ENCODE data around the gene SLC25A5. TPM values are rescaled to one million over a fixed set of nuclear protein-coding genes. Genes with fewer than 3 reads are reported as not detected.
A peak's percentile ranks its signal among the peaks of the same experiment; 100 is the strongest.

SLC25A5 gene
- total RNA-seq, result 100 to 1,000 TPM in 1 of 2 donors, 10 to 100 TPM in 1; 92.9 to 235 TPM

DNA sequence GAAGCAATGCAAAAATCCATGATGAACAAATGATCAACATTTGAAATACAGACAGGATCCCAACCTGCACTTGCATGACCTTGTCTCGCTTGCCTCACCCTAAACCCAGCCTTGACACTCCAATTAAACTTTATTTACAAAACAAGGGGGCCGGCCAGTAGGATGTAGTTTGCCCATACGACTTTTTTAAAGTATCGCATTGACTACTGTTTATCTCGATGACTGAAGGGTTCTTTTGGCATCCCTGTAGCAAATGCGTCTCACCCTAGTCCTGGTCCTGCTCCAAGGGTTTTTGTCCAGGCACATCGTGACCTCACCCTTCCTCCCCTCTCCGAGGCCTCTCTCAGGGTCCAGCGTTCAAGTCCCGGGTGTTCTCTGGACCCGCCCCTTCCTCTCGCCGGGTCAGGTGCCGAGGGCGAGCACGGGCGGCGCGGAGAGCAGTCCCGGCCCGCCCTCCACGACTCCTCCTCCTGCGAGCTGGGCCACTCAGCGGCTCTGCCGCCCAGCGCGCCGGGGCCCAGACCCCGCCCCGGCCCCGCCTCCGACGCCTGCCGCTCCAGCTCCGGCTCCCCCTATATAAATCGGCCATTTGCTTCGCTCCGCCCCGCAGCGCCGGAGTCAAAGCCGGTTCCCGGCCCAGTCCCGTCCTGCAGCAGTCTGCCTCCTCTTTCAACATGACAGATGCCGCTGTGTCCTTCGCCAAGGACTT is at the start of gene SLC25A5:
TSS of gene SLC25A5 (plus strand) at position 603 of the 709 bp plus-strand sequence. CDS start at position 675, 72 bp downstream.
- WGBS, 2 donors, result 1 to 7% methylated on average over 2 to 22 of the region's 46 CpGs
- peak; percentile 89 for ATAC-seq

GRCh38 chrX:119419146-119419545 is 49.1 kb upstream of the SLC25A5 start:
- no peaks in the 10 kb centered on the region for H3K27me3 ChIP-seq
- 32 to 48% methylated on average over 3 to 4 of the region's 4 CpGs for WGBS, 2 donors
- no peak for TF ChIP-seq POLR2A (IDR thresholded peaks at IDR 0.05)
- TF ChIP-seq, protein P1, sequence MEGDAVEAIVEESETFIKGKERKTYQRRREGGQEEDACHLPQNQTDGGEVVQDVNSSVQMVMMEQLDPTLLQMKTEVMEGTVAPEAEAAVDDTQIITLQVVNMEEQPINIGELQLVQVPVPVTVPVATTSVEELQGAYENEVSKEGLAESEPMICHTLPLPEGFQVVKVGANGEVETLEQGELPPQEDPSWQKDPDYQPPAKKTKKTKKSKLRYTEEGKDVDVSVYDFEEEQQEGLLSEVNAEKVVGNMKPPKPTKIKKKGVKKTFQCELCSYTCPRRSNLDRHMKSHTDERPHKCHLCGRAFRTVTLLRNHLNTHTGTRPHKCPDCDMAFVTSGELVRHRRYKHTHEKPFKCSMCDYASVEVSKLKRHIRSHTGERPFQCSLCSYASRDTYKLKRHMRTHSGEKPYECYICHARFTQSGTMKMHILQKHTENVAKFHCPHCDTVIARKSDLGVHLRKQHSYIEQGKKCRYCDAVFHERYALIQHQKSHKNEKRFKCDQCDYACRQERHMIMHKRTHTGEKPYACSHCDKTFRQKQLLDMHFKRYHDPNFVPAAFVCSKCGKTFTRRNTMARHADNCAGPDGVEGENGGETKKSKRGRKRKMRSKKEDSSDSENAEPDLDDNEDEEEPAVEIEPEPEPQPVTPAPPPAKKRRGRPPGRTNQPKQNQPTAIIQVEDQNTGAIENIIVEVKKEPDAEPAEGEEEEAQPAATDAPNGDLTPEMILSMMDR (IDR thresholded peaks at IDR 0.05), result no peak
- peak in 2 of 4 donors; percentile 19 to 36 for DNase-seq
- no peak overlapping the region for H3K27ac ChIP-seq
- no peaks in the 10 kb centered on the region for H3K36me3 ChIP-seq (replicated peaks in 1 of 2; ENCODE audit: insufficient read depth in 1 of 2, low read depth in 2 of 2)
- peaks cover 7% of the 10 kb centered on the region for H3K4me1 ChIP-seq
- H3K4me3 ChIP-seq, result no peak overlapping the region
- no peak for ATAC-seq
- H3K9me3 ChIP-seq, result no peaks in the 10 kb centered on the region
- intact Hi-C loops (cut with DNase I), result no loop called here

More for the DNA sequence above, at the start of gene SLC25A5:
- intact Hi-C loops (cut with DNase I), result no loop called here
- peak; percentile 82 to 88 (median 88) for DNase-seq
- Histone ChIP-seq H3K4me1 (peaks cover 8% of the 10 kb centered on the region), H3K36me3 (replicated peaks in 1 of 2; ENCODE audit: insufficient read depth in 1 of 2, low read depth in 2 of 2) (peaks cover 0 to 2% of the 10 kb centered on the region in 2 donors), H3K9me3 (no peaks in the 10 kb centered on the region), H3K27ac (peak within 1 kb of the TSS; percentile 87 to 98 (median 96)), H3K4me3 (peak within 1 kb of the TSS; percentile 51 to 76), H3K27me3 (no peaks in the 10 kb centered on the region)
- TF ChIP-seq, protein P1 (IDR thresholded peaks at IDR 0.05), result no peak
- peak; percentile 82 to 97 (median 97) for TF ChIP-seq POLR2A (IDR thresholded peaks at IDR 0.05)

- TF ChIP-seq POLR2A (IDR thresholded peaks at IDR 0.05), result no peak
- TF ChIP-seq, protein P1 (IDR thresholded peaks at IDR 0.05), result no peak
- H3K36me3 ChIP-seq (replicated peaks in 1 of 2; ENCODE audit: insufficient read depth in 1 of 2, low read depth in 2 of 2), result no peaks in the 10 kb centered on the region
- 94 to 100% methylated on average over 2 of the region's 2 CpGs for WGBS, 2 donors
Observed at GRCh38 chrX:119419898-119420297, 48.3 kb upstream of the SLC25A5 start.

DNA sequence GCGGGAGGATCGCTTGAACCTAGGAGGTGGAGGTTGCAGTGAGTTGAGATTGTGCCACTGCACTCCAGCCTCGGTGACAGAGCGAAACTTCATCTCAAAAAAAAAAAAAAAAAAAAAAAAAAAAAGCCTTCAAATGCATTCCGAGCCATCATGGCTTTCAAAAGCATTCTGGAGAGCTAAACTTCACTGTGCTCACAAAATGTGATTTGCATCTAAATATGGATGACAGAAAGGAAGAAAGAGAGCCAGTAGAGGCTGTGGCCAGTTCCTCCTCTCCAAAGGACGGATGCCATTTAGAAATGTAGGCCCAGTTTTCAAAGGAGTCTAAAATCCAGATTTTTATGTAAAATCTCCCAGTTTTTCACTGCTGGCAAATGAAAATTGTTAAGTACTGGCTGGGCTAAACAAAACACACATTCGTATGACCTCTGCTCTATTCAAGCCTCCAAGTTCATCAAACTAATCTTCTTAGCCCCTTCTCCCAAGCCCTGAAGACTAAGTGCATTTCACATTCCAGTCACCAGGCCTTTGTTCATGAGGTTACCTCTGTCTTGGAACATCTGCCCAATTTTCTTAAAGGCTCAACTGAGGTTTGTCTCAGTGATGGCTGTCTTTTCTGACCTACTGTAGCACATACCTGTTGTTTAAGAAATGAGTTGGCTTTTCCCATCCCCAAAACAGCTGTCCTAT is 47.1 kb upstream of the SLC25A5 start:
- no peaks in the 10 kb centered on the region for H3K36me3 ChIP-seq (replicated peaks in 1 of 2; ENCODE audit: insufficient read depth in 1 of 2, low read depth in 2 of 2)
- TF ChIP-seq, protein P1 (IDR thresholded peaks at IDR 0.05), result no peak
- no peak for TF ChIP-seq POLR2A (IDR thresholded peaks at IDR 0.05)
- H3K4me1 ChIP-seq, result peaks cover 7% of the 10 kb centered on the region
- no peak overlapping the region for H3K4me3 ChIP-seq
- ATAC-seq, result no peak
- H3K9me3 ChIP-seq, result no peaks in the 10 kb centered on the region
- DNase-seq, result no peak
- intact Hi-C loops (cut with DNase I), result no loop called here
- no peak overlapping the region for H3K27ac ChIP-seq
- no peaks in the 10 kb centered on the region for H3K27me3 ChIP-seq
- 93 to 100% methylated on average over 3 to 6 of the region's 7 CpGs for WGBS, 2 donors

More at GRCh38 chrX:119419898-119420297, 48.3 kb upstream of the SLC25A5 start:
- Histone ChIP-seq H3K9me3 (no peaks in the 10 kb centered on the region), H3K27me3 (no peaks in the 10 kb centered on the region), H3K4me1 (peaks cover 7% of the 10 kb centered on the region), H3K27ac (no peak overlapping the region), H3K4me3 (no peak overlapping the region)
- ATAC-seq (no peak), DNase-seq (no peak)
- intact Hi-C loops (cut with DNase I), result no loop called here

Measured in body of pancreas (tissue), 4 donors.